GM18520 (cell line): Measurements from ENCODE around the gene MAP3K19.
"Not testable (repeated sequence)": the region's sequence is repeated elsewhere in the genome, so short reads cannot be mapped to it uniquely, and the experiment has no call there.

Experiments used
- ATAC-seq: cut with Tn5 transposase; IDR thresholded peaks from one replicate; pipeline ENCODE4 v1.9.1; 2021; ENCODE audit not compliant: unreplicated experiment

MAP3K19 gene

GRCh38 chr2:135052997-135053474 is 5.8 kb upstream of the MAP3K19 start:
- ATAC-seq, result peak; percentile 30

GRCh38 chr2:135052042-135052876 is 5.0 kb upstream of the MAP3K19 start, which contains the start of gene RAB3GAP1:
Gene RAB3GAP1 (plus strand): TSS chr2:135052292. CDS start chr2:135052308, 16 bp downstream.
- ATAC-seq, result peak; percentile 73

DNA sequence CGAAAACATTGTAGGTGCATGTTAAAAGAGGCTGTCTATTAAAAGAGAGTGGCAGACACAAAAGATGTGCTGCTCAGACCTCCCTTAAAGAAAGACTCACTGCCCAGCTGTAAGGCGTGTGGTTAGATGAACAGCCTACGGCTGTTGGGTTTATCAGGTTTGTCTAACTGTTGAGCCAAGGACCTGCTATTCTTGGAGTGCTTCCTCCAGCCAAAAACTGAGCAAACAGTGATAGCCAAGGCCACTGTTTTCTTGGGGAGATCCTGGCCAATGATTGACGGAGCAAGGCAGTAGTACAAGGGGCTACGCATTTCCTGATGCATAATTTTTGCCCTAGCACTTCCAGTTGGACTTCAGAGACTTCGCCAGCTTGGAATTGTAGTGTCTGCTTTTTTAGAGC is 3.4 kb upstream of the MAP3K19 start:
- no peak for ATAC-seq

DNA sequence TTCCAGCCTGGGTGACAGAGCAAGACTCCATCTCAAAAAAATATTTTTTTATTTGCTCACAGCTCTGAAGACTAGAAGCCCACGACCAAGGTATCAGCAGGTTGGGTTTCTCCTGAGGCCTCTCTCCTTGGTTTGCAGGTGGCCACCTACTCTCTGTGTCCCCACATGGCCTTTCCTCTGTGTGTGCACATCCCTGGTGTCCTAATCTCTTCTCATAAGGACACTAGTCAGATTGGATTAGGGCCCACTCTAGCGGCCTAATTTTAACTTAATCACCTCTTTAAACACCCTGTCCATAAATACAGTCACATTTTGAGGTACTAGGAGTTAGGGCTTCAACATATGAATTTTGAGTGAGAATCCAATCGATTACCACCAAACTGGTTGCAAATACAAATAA is 2.9 kb upstream of the MAP3K19 start:
- no peak for ATAC-seq

- no peak for ATAC-seq
Observed at GRCh38 chr2:135048122-135048521, 875 bp upstream of the MAP3K19 start.

DNA sequence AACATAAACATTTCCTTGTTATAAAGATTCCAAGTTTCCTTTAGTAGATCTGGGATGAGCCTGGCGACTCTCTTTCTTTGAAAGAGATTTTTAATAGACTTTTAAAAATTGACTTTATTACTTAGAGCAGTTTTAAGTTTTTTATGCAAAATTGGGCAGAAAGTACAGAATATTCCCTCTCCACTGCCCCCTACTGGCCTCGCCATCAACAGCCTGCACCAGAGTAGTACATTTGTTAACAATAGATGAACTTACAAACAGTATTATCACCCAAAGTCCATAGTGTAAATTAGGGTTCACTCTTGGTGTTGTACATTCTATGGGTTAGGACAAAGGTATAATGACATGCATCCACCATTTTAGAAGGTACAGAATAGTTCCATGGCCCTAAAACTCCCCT is 3.9 kb downstream of the MAP3K19 start:
- no peak for ATAC-seq

DNA sequence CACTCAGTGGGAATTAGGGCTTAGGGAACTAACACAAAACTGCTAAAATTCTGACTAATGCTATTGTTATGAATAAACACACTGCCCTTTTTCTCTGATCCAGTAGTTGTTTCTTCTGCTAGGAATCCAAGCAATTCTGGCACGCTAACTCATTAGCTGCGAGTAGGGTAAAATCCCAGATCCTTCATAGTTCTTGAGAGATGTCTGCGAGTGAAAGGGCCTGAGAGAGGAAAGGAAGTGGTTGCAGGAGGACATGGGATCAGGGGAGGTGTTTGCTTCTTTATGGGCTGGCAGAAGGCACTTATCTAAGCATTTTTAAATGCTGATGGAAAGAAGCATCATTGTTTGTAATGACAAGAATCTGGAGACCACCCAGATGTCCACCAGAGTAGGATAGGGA is 9.4 kb downstream of the MAP3K19 start:
- ATAC-seq, result no peak

DNA sequence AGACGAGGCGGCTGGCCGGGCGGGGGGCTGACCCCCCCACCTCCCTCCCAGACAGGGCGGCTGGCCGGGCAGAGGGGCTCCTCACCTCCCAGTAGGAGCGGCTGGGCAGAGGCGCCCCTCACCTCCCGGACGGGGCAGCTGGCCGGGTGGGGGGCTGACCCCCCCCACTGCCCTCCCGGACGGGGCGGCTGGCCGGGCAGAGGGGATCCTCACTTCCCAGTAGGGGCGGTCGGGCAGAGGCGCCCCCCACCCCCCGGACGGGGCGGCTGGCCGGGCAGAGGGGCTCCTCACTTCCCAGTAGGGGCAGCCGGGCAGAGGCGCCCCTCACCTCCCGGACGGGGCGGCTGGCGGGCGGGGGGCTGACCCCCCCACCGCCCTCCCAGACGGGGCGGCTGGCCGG is 14.0 kb downstream of the MAP3K19 start:
- not testable (repeated sequence) for ATAC-seq

DNA sequence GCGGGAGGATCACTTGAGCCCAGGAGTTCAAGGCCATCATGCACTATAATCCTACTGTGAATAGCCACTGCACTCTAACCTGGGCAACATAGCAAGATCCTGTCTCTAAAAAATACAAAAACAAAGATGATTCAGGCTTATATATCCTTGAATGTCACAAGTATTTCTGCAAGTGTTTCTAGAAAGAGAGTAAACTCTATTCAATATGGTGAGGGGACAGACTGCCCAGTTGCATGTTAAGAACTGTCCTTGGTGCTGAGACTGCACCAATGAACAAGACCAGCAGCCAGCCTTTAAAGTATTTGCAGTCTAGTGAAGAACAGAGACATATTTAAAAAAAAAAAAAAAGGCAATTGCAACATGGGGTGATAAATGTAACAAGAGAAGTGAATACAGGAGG is 16.4 kb downstream of the MAP3K19 start:
- no peak for ATAC-seq

- ATAC-seq, result no peak
Observed at GRCh38 chr2:135029481-135030134, 17.6 kb downstream of the MAP3K19 start.

GRCh38 chr2:135023886-135024485 is 23.3 kb downstream of the MAP3K19 start:
- no peak for ATAC-seq

DNA sequence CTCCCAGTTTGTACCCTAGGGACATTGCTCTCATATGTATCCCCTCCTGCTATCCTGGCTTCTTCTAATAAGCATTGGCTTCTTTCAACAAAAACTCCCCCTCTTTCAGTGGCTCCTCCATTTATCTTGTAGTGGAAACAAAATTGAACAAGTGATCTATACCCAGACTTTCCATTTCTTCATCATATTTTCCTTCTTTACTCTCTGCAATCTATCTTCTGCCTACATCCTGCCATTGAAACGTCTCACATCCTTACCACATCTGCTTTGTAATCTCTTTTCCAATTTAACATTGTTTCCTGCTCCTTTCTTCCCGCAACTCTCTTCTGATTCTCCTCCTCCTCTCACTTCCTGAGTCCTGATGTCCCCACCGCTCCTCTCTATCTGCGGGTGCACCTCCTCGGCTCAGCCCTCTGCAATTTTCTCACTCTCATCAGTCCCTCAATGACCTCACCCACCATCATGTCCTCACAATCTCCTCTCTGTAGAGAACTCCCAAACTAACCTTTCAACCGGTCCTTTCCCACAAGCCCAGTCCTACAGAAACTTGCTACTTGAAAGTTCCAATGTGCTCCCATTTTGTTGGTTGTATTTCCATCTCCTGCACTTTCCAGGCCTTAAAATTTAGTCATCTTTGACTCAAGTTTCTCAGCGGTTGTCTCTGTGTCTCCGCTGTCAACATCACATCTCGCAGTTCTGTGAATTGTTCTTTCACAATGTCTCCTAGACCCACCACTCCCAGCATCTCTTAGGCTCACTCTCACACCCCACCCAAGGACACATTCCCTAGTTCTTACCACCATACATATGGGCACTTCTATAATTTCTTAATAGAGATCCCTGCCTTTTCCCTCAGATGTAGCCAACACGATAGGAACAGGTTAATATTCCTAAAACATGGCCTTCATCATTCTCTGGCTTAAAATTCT is 24.0 kb downstream of the MAP3K19 start:
- ATAC-seq, result no peak

DNA sequence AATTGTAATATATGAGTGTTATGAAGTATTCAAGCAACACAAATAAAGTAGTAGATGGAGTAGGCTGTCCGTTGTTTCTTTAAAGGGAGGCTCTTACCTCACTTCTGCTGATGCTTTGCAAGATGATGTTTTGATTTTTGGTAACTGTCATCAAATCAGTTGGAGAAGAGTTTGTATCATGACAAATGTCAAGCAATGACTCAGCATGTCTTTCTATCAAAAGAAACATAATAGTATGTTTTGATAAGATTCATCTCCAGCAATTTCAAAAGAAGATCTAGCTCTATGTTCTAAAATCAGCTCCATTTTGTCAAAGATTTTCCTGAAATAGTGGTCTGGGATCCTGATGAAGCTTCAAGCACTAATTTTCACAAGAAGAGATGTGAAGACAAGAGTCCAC is 25.6 kb downstream of the MAP3K19 start:
- ATAC-seq, result no peak

DNA sequence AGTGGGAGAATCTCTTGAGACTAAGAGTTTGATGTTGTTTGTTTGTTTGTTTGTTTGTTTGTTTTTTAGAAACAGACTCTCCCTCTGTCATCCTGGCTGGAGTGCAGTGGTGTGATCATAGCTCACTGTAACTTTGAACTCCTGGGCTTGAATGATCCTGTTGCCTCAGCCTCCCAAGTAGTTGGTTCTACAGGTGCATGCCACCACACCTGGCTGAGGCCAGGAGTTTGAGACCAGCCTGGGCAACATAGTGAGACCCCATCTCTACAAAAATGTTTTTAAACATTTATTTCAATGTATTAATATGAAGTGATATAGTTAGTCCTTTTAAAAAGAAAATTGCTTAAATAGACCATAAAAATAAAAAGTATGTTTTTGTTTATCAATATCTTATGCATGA is 35.6 kb downstream of the MAP3K19 start:
- no peak for ATAC-seq

DNA sequence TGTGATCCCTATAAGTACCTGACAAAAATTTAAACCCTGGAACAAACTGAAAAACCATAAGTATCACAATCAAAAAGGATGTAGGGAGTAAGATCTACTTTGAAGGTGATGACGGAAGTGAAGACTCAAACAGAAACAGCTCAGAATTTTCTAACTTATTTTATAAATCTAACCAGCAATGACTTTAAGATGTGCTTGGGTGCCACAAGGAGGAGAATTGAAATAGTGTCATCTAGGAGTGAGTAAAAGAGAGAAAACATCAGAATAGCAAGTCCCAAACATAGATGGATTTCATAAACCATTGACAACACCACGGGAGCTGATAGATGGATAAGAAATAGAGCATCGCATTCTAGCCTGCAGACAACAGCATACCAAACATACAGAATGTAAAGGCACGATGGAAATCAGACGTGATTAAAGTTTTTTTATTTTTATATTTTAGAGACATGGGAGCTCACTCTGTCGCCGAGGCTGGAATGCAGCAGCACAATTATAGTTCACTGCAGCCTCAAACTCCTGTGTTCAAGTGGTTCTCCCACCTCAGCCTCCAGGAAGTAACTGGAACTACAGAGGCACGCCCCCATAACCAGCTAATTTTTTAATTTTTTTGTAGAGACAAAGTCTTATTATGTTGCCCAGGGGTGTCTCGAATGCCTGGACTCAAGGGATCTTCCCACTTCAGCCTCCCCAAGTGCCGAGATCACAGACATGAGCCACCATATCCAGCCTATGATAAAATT is 36.9 kb downstream of the MAP3K19 start:
- no peak for ATAC-seq

- ATAC-seq, result no peak
Observed at GRCh38 chr2:135009339-135009738, 37.9 kb downstream of the MAP3K19 start.

GRCh38 chr2:135005753-135006152 is 41.5 kb downstream of the MAP3K19 start:
- no peak for ATAC-seq

GRCh38 chr2:135004005-135004746 is 43.1 kb downstream of the MAP3K19 start:
- ATAC-seq, result peak; percentile 68

DNA sequence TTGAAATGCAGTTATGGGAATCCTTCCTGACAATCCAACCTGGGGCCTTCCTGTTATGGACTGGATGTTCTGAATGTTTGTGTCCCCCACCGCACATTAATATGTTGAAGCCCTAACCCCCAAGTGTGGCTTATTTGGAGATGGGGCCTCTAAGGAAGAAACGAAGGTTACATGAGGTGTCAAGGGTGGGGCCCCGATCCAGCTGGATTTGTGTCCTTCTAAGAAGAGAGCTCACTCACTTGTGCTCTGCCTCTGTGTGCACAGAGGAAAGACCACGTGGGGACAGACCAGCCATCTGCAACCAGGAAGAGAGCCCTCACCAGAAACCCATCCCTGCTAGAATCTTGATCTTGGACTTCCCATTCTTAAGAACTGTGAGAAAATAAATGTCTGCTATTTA is 44.4 kb downstream of the MAP3K19 start:
- ATAC-seq, result no peak
